Gastroesophageal sphincter (tissue), 3 donors: Measurements from ENCODE around the gene SOX9.

ENCODE experiments used
- CTCF ChIP-seq, 4 experiments: fragments of 200-600 bp in 2 of 4; fragments of 450-650 bp in 2 of 4; sonication (generic) in 1 of 4; IDR thresholded peaks; one replicate each; pipeline ENCODE4 v1.5.1; 2017 to 2019; ENCODE audit warnings: antibody characterized with exemption in 4 of 4, mild to moderate bottlenecking in 2 of 4, moderate library complexity in 2 of 4
- POLR2AphosphoS5 ChIP-seq: sonication (generic); formaldehyde crosslinking; IDR thresholded peaks from one replicate; pipeline ENCODE4 v1.6.1; 2017; ENCODE audit warnings: antibody characterized with exemption

DNA sequence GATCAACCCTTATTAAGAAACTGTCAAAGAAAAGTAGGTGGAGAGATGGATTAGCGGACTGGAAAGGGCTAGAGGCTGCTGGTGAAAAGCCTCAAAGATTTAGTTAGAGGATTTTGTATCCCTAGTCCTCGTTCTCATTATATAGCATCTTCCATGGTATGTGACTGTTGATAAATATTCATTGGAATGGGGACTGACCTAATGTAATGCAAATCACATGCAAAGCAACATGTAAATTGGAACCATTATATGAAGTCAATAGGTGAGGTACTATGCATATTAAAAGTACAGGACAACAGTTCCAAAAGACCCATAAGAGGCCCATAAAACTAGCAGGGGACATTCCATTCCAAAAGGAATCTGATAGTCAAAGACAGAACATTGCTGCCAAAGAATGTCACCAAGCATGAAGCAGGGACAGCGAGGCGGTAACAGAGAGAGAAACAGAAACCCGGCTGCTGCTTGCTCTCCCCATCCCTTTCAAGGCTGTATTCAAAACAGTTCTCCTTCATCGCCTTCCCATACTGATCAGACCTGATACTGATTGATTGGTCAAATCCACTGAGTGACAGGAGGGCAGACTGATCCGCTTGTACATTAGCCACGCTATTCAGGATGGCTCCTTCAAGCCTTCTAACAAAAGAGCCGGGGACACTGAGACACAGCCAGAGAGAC lies 44.5 kb downstream of the SOX9 start:
- TF ChIP-seq CTCF (IDR thresholded peaks at IDR 0.05) (no peak), POLR2AphosphoS5 (no peak)
